K562 (cell line): ENCODE data around the gene AICDA. TPM values are rescaled to one million over a fixed set of nuclear protein-coding genes. Genes with fewer than 3 reads are reported as not detected.
A peak's percentile ranks its signal among the peaks of the same experiment; 100 is the strongest.

Experiments
- ATAC-seq: fragments of 200-7000 bp; cut with Tn5 transposase; 3 replicates; pipeline ENCODE4 v1.9.1; 2020; ENCODE audit warnings: moderate library complexity
- BruUV-seq: library from RNA; stranded (reverse); fragments of 400-500 nt; replicated peaks from 2 replicates; lab custom pipeline; 2021; lab: Mats Ljungman, UMichigan
- CTCF ChIA-PET: fragments of 300-600 bp; formaldehyde crosslinking; extraction: SDS; loops from one replicate; lab custom pipeline; 2021; ENCODE audit warnings: low intra/inter-chr PET ratio; lab: Yijun Ruan, JAX
- POLR2A ChIA-PET: fragments of 300-600, 350-650 bp; sonication (Branson Sonifier 250); formaldehyde crosslinking; extraction: SDS; loops from one replicate; lab custom pipeline; 2021; ENCODE audit warnings: antibody characterized with exemption, inconsistent platforms; lab: Yijun Ruan, JAX
- DNase-seq, 4 experiments: peaks; one replicate each; pipeline versions ENCODE4 v3.0.0 to v3.0.0-alpha.2; 2011 to 2018; ENCODE audit warnings: low spot score in 3 of 4, mixed read lengths in 3 of 4; ENCODE audit errors: extremely low read depth in 1 of 4
- FAIRE-seq: peaks from 2 replicates; lab custom pipeline; 2011; peaks lifted over from hg19 to GRCh38; lab: Jason Lieb, UNC
- H2AFZ ChIP-seq: 2 replicates; pipeline ENCODE4 v1.6.0; 2011; ENCODE audit warnings: low read depth, low read length, control low read depth, inconsistent platforms
- H3K27ac ChIP-seq: fragments of 200-600 bp; 3 replicates; pipeline ENCODE4 v1.8.0; 2011; ENCODE audit warnings: low read depth, mild to moderate bottlenecking, control low read depth, inconsistent platforms, low read length, moderate library complexity, mixed read lengths; ENCODE audit errors: extremely low read depth
- H3K27me3 ChIP-seq, 2 experiments: fragments of 300-600 bp in 1 of 2; 2 replicates in 1 of 2; 3 replicates in 1 of 2; pipeline versions ENCODE4 v1.6.0 to v1.8.0; 2011; ENCODE audit warnings: inconsistent platforms in 2 of 2, low read length in 2 of 2, mild to moderate bottlenecking in 1 of 2, mixed read lengths in 1 of 2, moderate library complexity in 1 of 2; ENCODE audit not compliant: control insufficient read depth in 2 of 2, insufficient read depth in 2 of 2
- H3K36me3 ChIP-seq: fragments of 300-600 bp; 3 replicates; pipeline ENCODE4 v1.8.0; 2011; ENCODE audit warnings: mild to moderate bottlenecking, low read length, inconsistent platforms; ENCODE audit not compliant: control insufficient read depth, insufficient read depth
- H3K4me1 ChIP-seq, 2 experiments: fragments of 200-600 bp in 1 of 2; replicated peaks in 1 of 2; 2 replicates in 1 of 2; 3 replicates in 1 of 2; pipeline versions ENCODE4 v1.5.1 to v1.8.0; 2011; ENCODE audit warnings: inconsistent platforms in 2 of 2, low read length in 2 of 2, mild to moderate bottlenecking in 1 of 2, mixed read lengths in 1 of 2, moderate library complexity in 1 of 2; ENCODE audit not compliant: control insufficient read depth in 2 of 2, insufficient read depth in 2 of 2
- H3K4me2 ChIP-seq: 2 replicates; pipeline ENCODE4 v1.6.1; 2011; ENCODE audit warnings: low read length, control low read depth, inconsistent platforms, mixed read lengths; ENCODE audit not compliant: insufficient read depth
- H3K4me3 ChIP-seq: fragments of 200-600 bp; sonication (generic), shearing (Covaris generic); 2 replicates; pipeline ENCODE4 v1.5.1; 2016; ENCODE audit warnings: control low read depth, inconsistent platforms
- H3K79me2 ChIP-seq: fragments of 200-600 bp; 3 replicates; pipeline ENCODE4 v1.8.0; 2011; ENCODE audit warnings: low read length, inconsistent platforms; ENCODE audit not compliant: control insufficient read depth, insufficient read depth
- H3K9ac ChIP-seq, 2 experiments: 2 replicates each; pipeline versions ENCODE4 v1.6.0 to v1.6.1; 2011; ENCODE audit warnings: low read depth in 2 of 2, low read length in 2 of 2, control low read depth in 1 of 2, inconsistent platforms in 1 of 2, mild to moderate bottlenecking in 1 of 2, mixed read lengths in 1 of 2; ENCODE audit not compliant: insufficient read depth in 1 of 2
- H3K9me1 ChIP-seq: one replicate; pipeline ENCODE4 v1.6.0; 2011; ENCODE audit warnings: inconsistent platforms, mild to moderate bottlenecking, low read length, moderate library complexity; ENCODE audit not compliant: control insufficient read depth, insufficient read depth
- H3K9me3 ChIP-seq: replicated peaks from 2 replicates; pipeline ENCODE4 v1.5.1; 2011; ENCODE audit warnings: low read depth, low read length, inconsistent platforms; ENCODE audit not compliant: control insufficient read depth, insufficient read depth
- H4K20me1 ChIP-seq: replicated peaks from 2 replicates; pipeline ENCODE4 v1.6.1; 2011; ENCODE audit warnings: low read length, inconsistent platforms, mixed read lengths; ENCODE audit not compliant: control insufficient read depth, insufficient read depth
- CBFA2T3 ChIP-seq: fragments of 450-650 bp; IDR thresholded peaks from 2 replicates; pipeline ENCODE4 v1.6.1; 2017
- CREB5 ChIP-seq: fragments of 250-450 bp; sonication (Bioruptor Pico); IDR thresholded peaks from 2 replicates; pipeline ENCODE4 v1.5.0; 2020; ENCODE audit warnings: mild to moderate bottlenecking
- CSDE1 ChIP-seq, 2 experiments: fragments of 450-650 bp; IDR thresholded peaks; 2 replicates each; pipeline ENCODE4 v1.6.1; 2016; ENCODE audit warnings: mild to moderate bottlenecking in 1 of 2
- CTCF ChIP-seq, 3 experiments: IDR thresholded peaks in 2 of 3; conservative IDR thresholded peaks in 1 of 3; 2 replicates each; pipeline ENCODE4 v1.5.1; 2011 to 2012; ENCODE audit warnings: low read length in 3 of 3, mild to moderate bottlenecking in 3 of 3, control low read depth in 2 of 3, improper control_type of control experiment in 1 of 3, inconsistent platforms in 1 of 3, low read depth in 1 of 3, mixed read lengths in 1 of 3, moderate library complexity in 1 of 3; ENCODE audit not compliant: insufficient read depth in 2 of 3
- SMAD1 ChIP-seq: fragments of 150-350 bp; IDR thresholded peaks from 2 replicates; pipeline ENCODE4 v1.6.1; 2014; ENCODE audit warnings: low read length, low read depth; ENCODE audit not compliant: partially characterized antibody
- STAG1 ChIP-seq: sonication (generic); formaldehyde crosslinking; IDR thresholded peaks from 2 replicates; pipeline ENCODE4 v1.5.0; 2020; ENCODE audit warnings: missing genetic modification reagents, borderline replicate concordance
- ZNF561 ChIP-seq: fragments of 450-650 bp; formaldehyde crosslinking; conservative IDR thresholded peaks from 2 replicates; pipeline ENCODE4 v1.4.0; 2020; ENCODE audit warnings: mild to moderate bottlenecking, moderate library complexity
- WGBS: fragments of 100-300 bp; shearing (Covaris generic); methylation state at CpG from one replicate; pipeline ENCODE4 v1.1.6; 2016; ENCODE audit warnings: low coverage, mixed read lengths; ENCODE audit not compliant: insufficient coverage; ENCODE audit errors: missing lambda C conversion rate; 5-methylcytosine and 5-hydroxymethylcytosine counted together
- in situ Hi-C: fragments of 300-500 bp; cut with MboI; formaldehyde crosslinking; loops from 4 replicates; pipeline ENCODE4 v1.15.0; 2018; ENCODE audit warnings: inconsistent platforms, mixed read lengths
- intact Hi-C: fragments of 100-400 bp; cut with micrococcal nuclease; formaldehyde crosslinking; loops from 2 replicates; pipeline ENCODE4 v1.14.2; 2022
- polyA plus RNA-seq, 8 experiments: library from polyadenylated mRNA; depleted of rRNA in 4 of 8; stranded (reverse) in 5 of 8; unstranded in 3 of 8; fragments of >200 nt; fragmentation: Nextera tagmentation in 2 of 8; fragmentation: Illumina TruSeq in 1 of 8; extraction: Ambion mirVana in 2 of 8; extraction: Trizol in 1 of 8; gene quantifications; 2 replicates each; pipeline versions ENCODE4 v1.2.1 to v1.2.3, GENCODE V29; 2011 to 2014; ENCODE audit warnings: inconsistent platforms in 1 of 8, missing spikeins in 1 of 8
- total RNA-seq, 7 experiments: library from RNA; depleted of rRNA in 6 of 7; stranded (reverse); fragments of >200 nt in 6 of 7; fragmentation: Illumina TruSeq in 2 of 7; extraction: Trizol in 2 of 7; gene quantifications; 2 replicates each; pipeline versions ENCODE4 v1.2.1 to v1.2.3, GENCODE V29; 2011 to 2021; ENCODE audit warnings: low replicate concordance in 1 of 7

The AICDA gene
- total and polyA plus RNA-seq, 9 of the 15 experiments (the other 6 are each of a cell fraction or from before 2014, with no cell fraction given): not detected

GRCh38 chr12:8609061-8609570, 3.5 kb downstream of the AICDA start:
- H2AFZ ChIP-seq: no peak overlapping the region
- no peak for TF ChIP-seq CBFA2T3
- no peak for TF ChIP-seq STAG1 (CRISPR knock-in tag)
- no peak for TF ChIP-seq SMAD1
- TF ChIP-seq CREB5 (CRISPR knock-in tag): no peak
- TF ChIP-seq CTCF (IDR thresholded peaks at IDR 0.05 in 2 of 3, conservative IDR thresholded peaks at IDR 0.05 in 1 of 3; ENCODE audit: insufficient read depth in 2 of 3, low read depth in 1 of 3, low read length in 3 of 3): peak; percentile 48 to 71 (median 63)
- no peak for TF ChIP-seq CSDE1 (IDR thresholded peaks at IDR 0.05)
- no peak for TF ChIP-seq ZNF561 (CRISPR knock-in tag)

More at GRCh38 chr12:8609061-8609570, 3.5 kb downstream of the AICDA start:
- 2% methylated on average over 5 of the region's 5 CpGs for WGBS
- ATAC-seq (peak; percentile 68; the same call in 2 of the 3 replicates), FAIRE-seq (no peak), DNase-seq (peak in 2 of 4 experiments; percentile 13 to 32)
- Histone ChIP-seq H3K27me3 (peaks cover 8 to 9% of the 10 kb centered on the region in 2 experiments), H3K9me1 (no peaks in the 10 kb centered on the region), H3K79me2 (no peaks in the 10 kb centered on the region), H3K9me3 (no peaks in the 10 kb centered on the region), H3K4me3 (no peak overlapping the region), H3K4me1 (peaks cover 4 to 5% of the 10 kb centered on the region in 2 experiments; a peak in 4 of 5 replicates), H3K9ac (no peak overlapping the region), H3K27ac (no peak overlapping the region), H4K20me1 (no peaks in the 10 kb centered on the region; the same call in 1 of the 2 replicates), H3K4me2 (no peak overlapping the region), H3K36me3 (no peaks in the 10 kb centered on the region)
- in situ Hi-C loops (no loop called here), intact Hi-C loops (loop anchor here (5.0 kb wide), 1 partner anchor 67 kb away; the partner anchor contains the start of gene CLEC4E)
- no TSS peak for BruUV-seq
- ChIA-PET CTCF (no interaction called here), POLR2A (interaction anchor here (0.6 to 1.0 kb wide), 3 partner anchors 19 to 65 kb away, joined by 3 to 4 read pairs (median 4); no protein-coding TSS in a partner anchor)
